GM19025 (cell line): Measurements from ENCODE around the gene PANX3.

Source experiments
- ATAC-seq: cut with Tn5 transposase; IDR thresholded peaks from one replicate; pipeline ENCODE4 v1.9.1; 2021; ENCODE audit warnings: mild to moderate bottlenecking, low read depth, moderate library complexity; ENCODE audit not compliant: unreplicated experiment

PANX3 gene

GRCh38 chr11:124656774-124657630 lies 45.8 kb downstream of the PANX3 start:
- ATAC-seq = no peak

GRCh38 chr11:124657904-124658303 lies 46.7 kb downstream of the PANX3 start:
- ATAC-seq = no peak

GRCh38 chr11:124658501-124658900 lies 47.3 kb downstream of the PANX3 start:
- ATAC-seq = no peak

GRCh38 chr11:124658986-124659385 lies 47.8 kb downstream of the PANX3 start:
- ATAC-seq = no peak

GRCh38 chr11:124661553-124661952 lies 50.3 kb downstream of the PANX3 start:
- ATAC-seq = no peak

- ATAC-seq = no peak
Measured at GRCh38 chr11:124662106-124662505, 50.9 kb downstream of the PANX3 start.

- ATAC-seq = no peak
Measured at GRCh38 chr11:124663861-124664260, 52.6 kb downstream of the PANX3 start.

GRCh38 chr11:124667601-124668000 lies 56.4 kb downstream of the PANX3 start:
- ATAC-seq = no peak

GRCh38 chr11:124669193-124669592 lies 58.0 kb downstream of the PANX3 start:
- ATAC-seq = no peak
